ENCODE measurements around the gene ARID3C.
A peak's percentile ranks its signal among the peaks of the same experiment; 100 is the strongest.

ARID3C gene

GRCh38 chr9:34633166-34633565, 4.3 kb upstream of the ARID3C start:
- Histone ChIP-seq H3K4me3 (ENCODE audit: low read depth in 1 of 5, low read length in 5 of 5) (no peak overlapping the region), H3K9ac (ENCODE audit: low read length in 5 of 5) (peak overlapping the region in 1 of 5 donors; percentile 26), H3K4me1 (ENCODE audit: control insufficient read depth in 5 of 5, insufficient read depth in 5 of 5, low read length in 5 of 5) (peaks cover 2 to 32% (median 31%) of the 10 kb centered on the region in 5 donors), H3K27ac (ENCODE audit: low read depth, low read length) (no peak overlapping the region), H3K27me3 (ENCODE audit: control insufficient read depth in 5 of 5, insufficient read depth in 4 of 5, low read length in 5 of 5) (peaks cover 13 to 25% (median 23%) of the 10 kb centered on the region in 5 donors), H3K9me3 (ENCODE audit: control insufficient read depth in 5 of 5, low read length in 5 of 5) (no peaks in the 10 kb centered on the region), H3K36me3 (ENCODE audit: control insufficient read depth in 5 of 5, insufficient read depth in 5 of 5, low read length in 5 of 5) (peaks cover 0 to 10% (median 8%) of the 10 kb centered on the region in 5 donors)

GRCh38 chr9:34630402-34631154, 1.7 kb upstream of the ARID3C start:
- no peak overlapping the region for H3K4me3 ChIP-seq (ENCODE audit: low read depth in 1 of 5, low read length in 5 of 5)
- peaks cover 38 to 51% (median 48%) of the 10 kb centered on the region in 5 donors for H3K27me3 ChIP-seq (ENCODE audit: control insufficient read depth in 5 of 5, insufficient read depth in 4 of 5, low read length in 5 of 5)
- peak overlapping the region in 1 of 5 donors; percentile 4 for H3K9ac ChIP-seq (ENCODE audit: low read length in 5 of 5)
- H3K9me3 ChIP-seq (ENCODE audit: control insufficient read depth in 5 of 5, low read length in 5 of 5), result no peaks in the 10 kb centered on the region
- peaks cover 0 to 14% (median 12%) of the 10 kb centered on the region in 5 donors for H3K4me1 ChIP-seq (ENCODE audit: control insufficient read depth in 5 of 5, insufficient read depth in 5 of 5, low read length in 5 of 5)
- no peak overlapping the region for H3K27ac ChIP-seq (ENCODE audit: low read depth, low read length)
- peaks cover 0 to 8% (median 7%) of the 10 kb centered on the region in 5 donors for H3K36me3 ChIP-seq (ENCODE audit: control insufficient read depth in 5 of 5, insufficient read depth in 5 of 5, low read length in 5 of 5)

DNA sequence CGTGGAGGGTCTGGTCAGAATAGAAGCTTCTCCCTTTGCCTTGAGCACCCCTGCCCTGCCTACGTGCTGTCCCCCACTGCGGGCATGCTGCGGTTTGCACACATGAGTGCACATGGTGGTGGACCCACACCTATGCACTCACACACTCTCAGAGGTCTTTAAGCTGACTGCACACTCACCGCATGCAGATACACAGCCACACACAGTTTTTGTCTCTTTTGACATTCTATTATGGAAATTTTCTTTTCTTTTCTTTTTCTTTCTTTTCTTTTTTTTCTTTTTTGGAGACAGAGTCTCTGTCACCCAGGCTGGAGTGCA, 584 bp upstream of the ARID3C start:
- Histone ChIP-seq H3K9ac (ENCODE audit: low read length in 5 of 5) (no peak overlapping the region), H3K27me3 (ENCODE audit: control insufficient read depth in 5 of 5, insufficient read depth in 4 of 5, low read length in 5 of 5) (peaks cover 47 to 60% (median 57%) of the 10 kb centered on the region in 5 donors), H3K9me3 (ENCODE audit: control insufficient read depth in 5 of 5, low read length in 5 of 5) (no peaks in the 10 kb centered on the region), H3K4me3 (ENCODE audit: low read depth in 1 of 5, low read length in 5 of 5) (peak overlapping the region; percentile 20 to 54 (median 50)), H3K4me1 (ENCODE audit: control insufficient read depth in 5 of 5, insufficient read depth in 5 of 5, low read length in 5 of 5) (peaks cover 0 to 14% (median 12%) of the 10 kb centered on the region in 5 donors), H3K36me3 (ENCODE audit: control insufficient read depth in 5 of 5, insufficient read depth in 5 of 5, low read length in 5 of 5) (no peaks in the 10 kb centered on the region), H3K27ac (ENCODE audit: low read depth, low read length) (no peak overlapping the region)

GRCh38 chr9:34627716-34628655, 880 bp downstream of the ARID3C start:
- Histone ChIP-seq H3K27ac (ENCODE audit: low read depth, low read length) (no peak overlapping the region), H3K36me3 (ENCODE audit: control insufficient read depth in 5 of 5, insufficient read depth in 5 of 5, low read length in 5 of 5) (no peaks in the 10 kb centered on the region), H3K9ac (ENCODE audit: low read length in 5 of 5) (peak overlapping the region in 1 of 5 donors; percentile 56), H3K4me1 (ENCODE audit: control insufficient read depth in 5 of 5, insufficient read depth in 5 of 5, low read length in 5 of 5) (peaks cover 0 to 23% (median 16%) of the 10 kb centered on the region in 5 donors), H3K9me3 (ENCODE audit: control insufficient read depth in 5 of 5, low read length in 5 of 5) (no peaks in the 10 kb centered on the region), H3K27me3 (ENCODE audit: control insufficient read depth in 5 of 5, insufficient read depth in 4 of 5, low read length in 5 of 5) (peaks cover 53 to 73% (median 71%) of the 10 kb centered on the region in 5 donors), H3K4me3 (ENCODE audit: low read depth in 1 of 5, low read length in 5 of 5) (peak overlapping the region in 3 of 5 donors; percentile 36 to 53 (median 47))

DNA sequence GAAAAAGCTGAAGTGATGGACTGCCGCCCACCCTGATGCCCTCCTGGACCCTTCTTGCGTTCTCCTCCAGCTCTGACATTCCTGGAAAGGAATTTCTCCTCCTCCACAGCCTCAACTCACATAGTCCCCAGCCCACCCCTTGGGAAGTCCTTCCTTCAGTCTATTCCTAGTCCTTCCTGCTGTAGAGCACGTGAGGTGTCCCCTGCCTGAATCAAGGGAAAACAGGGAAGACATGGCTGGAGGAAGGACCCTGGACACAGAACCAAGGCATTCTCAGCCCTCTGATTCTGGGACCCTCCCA, 3.7 kb downstream of the ARID3C start:
- H3K27ac ChIP-seq (ENCODE audit: low read depth, low read length), result no peak overlapping the region

GRCh38 chr9:34624475-34625185, 4.2 kb downstream of the ARID3C start:
- Histone ChIP-seq H3K4me3 (ENCODE audit: low read depth in 1 of 5, low read length in 5 of 5) (no peak overlapping the region), H3K27ac (ENCODE audit: low read depth, low read length) (no peak overlapping the region), H3K27me3 (ENCODE audit: control insufficient read depth in 5 of 5, insufficient read depth in 4 of 5, low read length in 5 of 5) (peaks cover 63 to 75% (median 73%) of the 10 kb centered on the region in 5 donors), H3K36me3 (ENCODE audit: control insufficient read depth in 5 of 5, insufficient read depth in 5 of 5, low read length in 5 of 5) (no peaks in the 10 kb centered on the region), H3K9ac (ENCODE audit: low read length in 5 of 5) (no peak overlapping the region), H3K4me1 (ENCODE audit: control insufficient read depth in 5 of 5, insufficient read depth in 5 of 5, low read length in 5 of 5) (peaks cover 3 to 37% (median 28%) of the 10 kb centered on the region in 5 donors), H3K9me3 (ENCODE audit: control insufficient read depth in 5 of 5, low read length in 5 of 5) (no peaks in the 10 kb centered on the region)

More for the DNA sequence above, 3.7 kb downstream of the ARID3C start:
- Histone ChIP-seq H3K36me3 (ENCODE audit: control insufficient read depth in 5 of 5, insufficient read depth in 5 of 5, low read length in 5 of 5) (no peaks in the 10 kb centered on the region), H3K4me1 (ENCODE audit: control insufficient read depth in 5 of 5, insufficient read depth in 5 of 5, low read length in 5 of 5) (peaks cover 0 to 32% (median 23%) of the 10 kb centered on the region in 5 donors), H3K9ac (ENCODE audit: low read length in 5 of 5) (no peak overlapping the region), H3K27me3 (ENCODE audit: control insufficient read depth in 5 of 5, insufficient read depth in 4 of 5, low read length in 5 of 5) (peaks cover 64 to 80% (median 76%) of the 10 kb centered on the region in 5 donors), H3K9me3 (ENCODE audit: control insufficient read depth in 5 of 5, low read length in 5 of 5) (no peaks in the 10 kb centered on the region), H3K4me3 (ENCODE audit: low read depth in 1 of 5, low read length in 5 of 5) (no peak overlapping the region)

- Histone ChIP-seq H3K9me3 (ENCODE audit: control insufficient read depth in 5 of 5, low read length in 5 of 5) (no peaks in the 10 kb centered on the region), H3K4me1 (ENCODE audit: control insufficient read depth in 5 of 5, insufficient read depth in 5 of 5, low read length in 5 of 5) (peaks cover 5 to 35% (median 26%) of the 10 kb centered on the region in 5 donors), H3K36me3 (ENCODE audit: control insufficient read depth in 5 of 5, insufficient read depth in 5 of 5, low read length in 5 of 5) (peaks cover 0 to 1% (median 0%) of the 10 kb centered on the region in 5 donors), H3K4me3 (ENCODE audit: low read depth in 1 of 5, low read length in 5 of 5) (no peak overlapping the region), H3K27ac (ENCODE audit: low read depth, low read length) (no peak overlapping the region), H3K9ac (ENCODE audit: low read length in 5 of 5) (no peak overlapping the region), H3K27me3 (ENCODE audit: control insufficient read depth in 5 of 5, insufficient read depth in 4 of 5, low read length in 5 of 5) (peaks cover 55 to 67% (median 65%) of the 10 kb centered on the region in 5 donors)
Observed at GRCh38 chr9:34623374-34624235, 5.3 kb downstream of the ARID3C start.

DNA sequence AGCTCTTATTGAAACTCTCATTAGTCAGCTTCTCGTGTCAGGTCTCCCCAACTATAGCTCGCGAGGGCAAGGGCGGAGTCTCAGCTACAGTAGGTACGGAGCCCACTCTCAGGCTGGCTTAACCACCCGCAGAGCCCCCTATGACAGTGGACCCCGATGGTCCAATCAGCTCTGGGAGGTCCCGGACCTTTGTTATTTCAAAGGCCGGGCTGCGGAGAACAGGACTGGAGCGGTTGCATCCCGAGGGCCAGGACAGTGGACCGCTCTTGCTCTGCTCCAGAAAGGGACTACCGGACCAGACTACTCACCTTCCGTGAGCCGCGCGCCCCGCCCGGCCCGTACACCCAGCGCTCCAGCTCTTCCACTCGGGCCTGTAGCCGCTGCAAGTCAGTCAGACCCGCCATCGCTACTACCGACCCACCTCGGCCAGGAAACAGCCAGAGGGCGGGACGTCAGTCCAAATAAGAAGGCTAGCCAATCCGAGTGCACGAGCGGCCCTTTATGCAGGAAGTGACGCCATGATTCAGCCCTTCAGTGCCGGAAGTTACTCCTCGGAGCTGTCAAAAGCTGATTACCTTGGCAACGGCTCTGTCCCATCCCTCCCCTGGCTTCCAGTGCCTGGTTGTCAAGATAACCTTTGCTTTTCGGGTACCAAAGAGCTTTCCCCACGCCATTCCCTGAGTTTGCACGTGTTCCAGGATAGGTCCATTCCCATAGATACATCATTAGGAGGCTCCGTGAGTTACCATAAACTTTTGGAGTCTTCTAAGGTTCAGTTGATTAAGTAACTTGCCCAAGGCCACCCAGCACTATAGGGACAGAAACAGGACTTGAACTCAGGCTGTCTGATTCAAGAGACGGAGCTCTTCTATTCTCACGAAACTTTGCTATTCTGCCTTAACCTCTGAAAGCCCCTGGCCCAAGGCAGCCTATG, 8.5 kb downstream of the ARID3C start, which contains the start of gene DCTN3:
Gene DCTN3, minus strand, starts transcription at position 435 of the 934 bp plus-strand sequence. Its CDS starts 31 bp downstream, at position 404.
- peaks cover 6 to 34% (median 29%) of the 10 kb centered on the region in 5 donors for H3K36me3 ChIP-seq (ENCODE audit: control insufficient read depth in 5 of 5, insufficient read depth in 5 of 5, low read length in 5 of 5)
- peak within 1 kb of the TSS; percentile 75 to 92 (median 90) for H3K4me3 ChIP-seq (ENCODE audit: low read depth in 1 of 5, low read length in 5 of 5)
- no peak within 1 kb of the TSS for H3K27ac ChIP-seq (ENCODE audit: low read depth, low read length)
- peaks cover 25 to 35% (median 34%) of the 10 kb centered on the region in 5 donors for H3K27me3 ChIP-seq (ENCODE audit: control insufficient read depth in 5 of 5, insufficient read depth in 4 of 5, low read length in 5 of 5)
- no peaks in the 10 kb centered on the region for H3K9me3 ChIP-seq (ENCODE audit: control insufficient read depth in 5 of 5, low read length in 5 of 5)
- peaks cover 5 to 30% (median 21%) of the 10 kb centered on the region in 5 donors for H3K4me1 ChIP-seq (ENCODE audit: control insufficient read depth in 5 of 5, insufficient read depth in 5 of 5, low read length in 5 of 5)
- H3K9ac ChIP-seq (ENCODE audit: low read length in 5 of 5), result peak within 1 kb of the TSS; percentile 64 to 87 (median 86)
